Occipital lobe (tissue), 2 donors: Measurements from ENCODE around the gene RGS19. TPM values are rescaled to one million over a fixed set of nuclear protein-coding genes. Genes with fewer than 3 reads are reported as not detected.
"Not testable (repeated sequence)": the region's sequence is repeated elsewhere in the genome, so short reads cannot be mapped to it uniquely, and the experiment has no call there.

Experiments used
- DNase-seq: peaks from one replicate; lab custom pipeline; 2025; lab: John Stamatoyannopoulos, UW
- total RNA-seq: library from RNA; depleted of rRNA; stranded (reverse); fragments of >200 nt; gene quantifications from one replicate; pipeline ENCODE4 v1.2.3, GENCODE V29; 2014

The RGS19 gene
- total RNA-seq, 1 donor from 2014 or later, result 10.1 TPM

- no peak for DNase-seq
These were observed 16.1 kb upstream of the RGS19 start for GRCh38 chr20:64095455-64095854.

- no peak for DNase-seq
These were observed 13.7 kb upstream of the RGS19 start for GRCh38 chr20:64093013-64093503.

- peak; percentile 38 for DNase-seq
These were observed 13.1 kb upstream of the RGS19 start for GRCh38 chr20:64092258-64093012.

GRCh38 chr20:64091770-64092169 lies 12.5 kb upstream of the RGS19 start:
- peak; percentile 41 for DNase-seq

- no peak for DNase-seq
These were observed 12.0 kb upstream of the RGS19 start for GRCh38 chr20:64091340-64091739.

- DNase-seq, result peak; percentile 69
These were observed 10.8 kb upstream of the RGS19 start for GRCh38 chr20:64090165-64090564.

- not testable (repeated sequence) for DNase-seq
These were observed 9.3 kb upstream of the RGS19 start for GRCh38 chr20:64088586-64088985.

GRCh38 chr20:64087226-64087825 lies 8.0 kb upstream of the RGS19 start:
- not testable (repeated sequence) for DNase-seq

GRCh38 chr20:64086801-64087200 lies 7.5 kb upstream of the RGS19 start:
- DNase-seq, result no peak

- no peak for DNase-seq
These were observed 5.4 kb upstream of the RGS19 start for GRCh38 chr20:64084685-64085152.

GRCh38 chr20:64083804-64084684 lies 4.7 kb upstream of the RGS19 start, which contains the start of gene LKAAEAR1:
TSS of gene LKAAEAR1 (minus strand) at chr20:64084398. CDS start at chr20:64084219, 179 bp downstream.
- no peak for DNase-seq

- DNase-seq, result peak; percentile 37
These were observed 4.1 kb upstream of the RGS19 start for GRCh38 chr20:64083378-64083803.

- DNase-seq, result no peak
These were observed 3.6 kb upstream of the RGS19 start for GRCh38 chr20:64082820-64083377.

- DNase-seq, result no peak
These were observed 2.9 kb upstream of the RGS19 start for GRCh38 chr20:64082126-64082731.

- DNase-seq, result no peak
These were observed 2.3 kb upstream of the RGS19 start for GRCh38 chr20:64081624-64081964.

GRCh38 chr20:64080813-64081623 lies 1.7 kb upstream of the RGS19 start:
- no peak for DNase-seq

- no peak for DNase-seq
These were observed 895 bp upstream of the RGS19 start, which contains the start of gene OPRL1 for GRCh38 chr20:64080013-64080812. TSS of gene OPRL1 (plus strand) at chr20:64080082. CDS start at chr20:64092721, 12,639 bp downstream.

GRCh38 chr20:64078934-64079272 lies 415 bp downstream of the RGS19 start:
- DNase-seq, result no peak

GRCh38 chr20:64077876-64078551 lies 1.3 kb downstream of the RGS19 start:
- no peak for DNase-seq
